Caco-2 (cell line): ENCODE measurements around the gene TAP2. TPM values are rescaled to one million over a fixed set of nuclear protein-coding genes. Genes with fewer than 3 reads are reported as not detected.

Experiments
- BruUV-seq: library from RNA; stranded (reverse); fragments of 400-500 nt; replicated peaks from 2 replicates; lab custom pipeline; 2021; lab: Mats Ljungman, UMichigan
- CTCF ChIA-PET: fragments of 300-600 bp; sonication (Branson Sonifier 250); formaldehyde crosslinking; loops from one replicate; lab custom pipeline; 2022; ENCODE audit warnings: antibody characterized with exemption; lab: Charles Lee
- POLR2A ChIA-PET: fragments of 300-600 bp; sonication (Branson Sonifier 250); formaldehyde crosslinking; loops from one replicate; lab custom pipeline; 2022; ENCODE audit warnings: antibody characterized with exemption; lab: Charles Lee
- DNase-seq, 2 experiments: peaks; one replicate each; pipeline versions ENCODE4 v3.0.0 to v3.0.0-alpha.2; 2020 to 2022
- H3K27me3 ChIP-seq: replicated peaks from 2 replicates; pipeline ENCODE4 v1.6.0; 2011; ENCODE audit warnings: low read length; ENCODE audit not compliant: control insufficient read depth, insufficient read depth
- H3K36me3 ChIP-seq: 2 replicates; pipeline ENCODE4 v1.5.1; 2011; ENCODE audit warnings: low read length; ENCODE audit not compliant: control insufficient read depth, insufficient read depth
- H3K4me1 ChIP-seq: fragments of 250-450 bp; sonication (Bioruptor Pico); 2 replicates; pipeline ENCODE4 v1.5.1; 2020; ENCODE audit warnings: mild to moderate bottlenecking
- H3K4me3 ChIP-seq: 2 replicates; pipeline ENCODE4 v1.5.1; 2011; ENCODE audit warnings: low read depth, mild to moderate bottlenecking, control low read depth, low read length
- H3K9me3 ChIP-seq: fragments of 250-450 bp; sonication (Bioruptor Pico); 2 replicates; pipeline ENCODE4 v1.5.1; 2020; ENCODE audit warnings: mild to moderate bottlenecking, moderate library complexity
- H3K27ac Mint-ChIP-seq: one replicate; pipeline ENCODE4 v1.8.0; 2022; ENCODE audit warnings: mixed read lengths; ENCODE audit not compliant: unreplicated experiment
- H3K27me3 Mint-ChIP-seq: one replicate; pipeline ENCODE4 v1.8.0; 2022; ENCODE audit warnings: mixed read lengths; ENCODE audit not compliant: insufficient read depth, unreplicated experiment
- H3K36me3 Mint-ChIP-seq: one replicate; pipeline ENCODE4 v1.8.0; 2022; ENCODE audit warnings: mild to moderate bottlenecking, mixed read lengths; ENCODE audit not compliant: insufficient read depth, unreplicated experiment
- H3K4me1 Mint-ChIP-seq: one replicate; pipeline ENCODE4 v1.8.0; 2022; ENCODE audit warnings: low read depth, mixed read lengths; ENCODE audit not compliant: unreplicated experiment
- H3K4me3 Mint-ChIP-seq: one replicate; pipeline ENCODE4 v1.8.0; 2022; ENCODE audit warnings: mild to moderate bottlenecking, moderate library complexity, mixed read lengths; ENCODE audit not compliant: unreplicated experiment
- H3K9me3 Mint-ChIP-seq: one replicate; pipeline ENCODE4 v1.8.0; 2022; ENCODE audit warnings: mixed read lengths; ENCODE audit not compliant: unreplicated experiment
- intact Hi-C: fragments of 100-400 bp; cut with micrococcal nuclease; formaldehyde crosslinking; loops from one replicate; pipeline ENCODE4 v1.10.0; 2022; ENCODE audit not compliant: unreplicated experiment
- total RNA-seq: library from RNA; stranded (reverse); gene quantifications from 2 replicates; pipeline ENCODE4 v1.2.3, GENCODE V29; 2022
- TF ChIP-seq, protein P1 (sequence below), 2 experiments: fragments of 200-600 bp in 1 of 2; IDR thresholded peaks; 1 replicate in 1 of 2; 2 replicates in 1 of 2; pipeline versions ENCODE4 v1.5.1 to v1.8.0; 2011 to 2022; ENCODE audit warnings: antibody characterized with exemption in 1 of 2, control low read depth in 1 of 2, inconsistent platforms in 1 of 2, low read depth in 1 of 2, low read length in 1 of 2, mild to moderate bottlenecking in 1 of 2, moderate library complexity in 1 of 2; ENCODE audit not compliant: insufficient read depth in 1 of 2, severe bottlenecking in 1 of 2, unreplicated experiment in 1 of 2

TAP2 gene
- total RNA-seq, 1 experiment from 2014 or later = 10.3 TPM

- H3K4me1 Mint-ChIP-seq = no peaks in the 10 kb centered on the region
- CTCF ChIA-PET = no interaction called here
- TF ChIP-seq, protein P1, sequence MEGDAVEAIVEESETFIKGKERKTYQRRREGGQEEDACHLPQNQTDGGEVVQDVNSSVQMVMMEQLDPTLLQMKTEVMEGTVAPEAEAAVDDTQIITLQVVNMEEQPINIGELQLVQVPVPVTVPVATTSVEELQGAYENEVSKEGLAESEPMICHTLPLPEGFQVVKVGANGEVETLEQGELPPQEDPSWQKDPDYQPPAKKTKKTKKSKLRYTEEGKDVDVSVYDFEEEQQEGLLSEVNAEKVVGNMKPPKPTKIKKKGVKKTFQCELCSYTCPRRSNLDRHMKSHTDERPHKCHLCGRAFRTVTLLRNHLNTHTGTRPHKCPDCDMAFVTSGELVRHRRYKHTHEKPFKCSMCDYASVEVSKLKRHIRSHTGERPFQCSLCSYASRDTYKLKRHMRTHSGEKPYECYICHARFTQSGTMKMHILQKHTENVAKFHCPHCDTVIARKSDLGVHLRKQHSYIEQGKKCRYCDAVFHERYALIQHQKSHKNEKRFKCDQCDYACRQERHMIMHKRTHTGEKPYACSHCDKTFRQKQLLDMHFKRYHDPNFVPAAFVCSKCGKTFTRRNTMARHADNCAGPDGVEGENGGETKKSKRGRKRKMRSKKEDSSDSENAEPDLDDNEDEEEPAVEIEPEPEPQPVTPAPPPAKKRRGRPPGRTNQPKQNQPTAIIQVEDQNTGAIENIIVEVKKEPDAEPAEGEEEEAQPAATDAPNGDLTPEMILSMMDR (IDR thresholded peaks at IDR 0.05; ENCODE audit: insufficient read depth in 1 of 2, low read depth in 1 of 2, low read length in 1 of 2, severe bottlenecking in 1 of 2, unreplicated experiment in 1 of 2) = no peak
- no peaks in the 10 kb centered on the region for H3K4me1 ChIP-seq
- no peak for DNase-seq
- no peak overlapping the region for H3K4me3 Mint-ChIP-seq
- no peaks in the 10 kb centered on the region for H3K36me3 ChIP-seq
- BruUV-seq = no TSS peak
- H3K9me3 Mint-ChIP-seq = no peaks in the 10 kb centered on the region
- H3K36me3 Mint-ChIP-seq = no peaks in the 10 kb centered on the region
- H3K9me3 ChIP-seq = 0 out of 2 replicates have a peak, but pooled peaks cover 3% of the 10 kb centered on the region
- no peak overlapping the region for H3K4me3 ChIP-seq
- intact Hi-C loops = no loop called here
- H3K27me3 ChIP-seq = no peaks in the 10 kb centered on the region
- no peak overlapping the region for H3K27ac Mint-ChIP-seq
- POLR2A ChIA-PET = no interaction called here
- peaks cover 24% of the 10 kb centered on the region for H3K27me3 Mint-ChIP-seq
Measured at GRCh38 chr6:32803416-32803815, 35.1 kb downstream of the TAP2 start.

- H3K4me1 Mint-ChIP-seq = no peaks in the 10 kb centered on the region
- H3K9me3 Mint-ChIP-seq = no peaks in the 10 kb centered on the region
- Histone ChIP-seq H3K9me3 (0 out of 2 replicates have a peak, but pooled peaks cover 3% of the 10 kb centered on the region), H3K4me3 (no peak overlapping the region), H3K36me3 (no peaks in the 10 kb centered on the region), H3K27me3 (no peaks in the 10 kb centered on the region), H3K4me1 (no peaks in the 10 kb centered on the region)
- ChIA-PET CTCF (interaction anchor here (1.0 kb wide), 1 partner anchor 69 kb away, joined by 3 read pairs; no protein-coding TSS in a partner anchor), POLR2A (no interaction called here)
- no peak overlapping the region for H3K27ac Mint-ChIP-seq
- BruUV-seq = no TSS peak
- TF ChIP-seq, protein P1 (IDR thresholded peaks at IDR 0.05; ENCODE audit: insufficient read depth in 1 of 2, low read depth in 1 of 2, low read length in 1 of 2, severe bottlenecking in 1 of 2, unreplicated experiment in 1 of 2) = no peak
- peaks cover 28% of the 10 kb centered on the region for H3K27me3 Mint-ChIP-seq
- H3K36me3 Mint-ChIP-seq = no peaks in the 10 kb centered on the region
- no peak overlapping the region for H3K4me3 Mint-ChIP-seq
- no peak for DNase-seq
- intact Hi-C loops = loop anchor here (10.0 kb wide), 1 partner anchor 555 kb away; no protein-coding TSS in a partner anchor
Measured at GRCh38 chr6:32799740-32800139, 38.8 kb downstream of the TAP2 start.

DNA sequence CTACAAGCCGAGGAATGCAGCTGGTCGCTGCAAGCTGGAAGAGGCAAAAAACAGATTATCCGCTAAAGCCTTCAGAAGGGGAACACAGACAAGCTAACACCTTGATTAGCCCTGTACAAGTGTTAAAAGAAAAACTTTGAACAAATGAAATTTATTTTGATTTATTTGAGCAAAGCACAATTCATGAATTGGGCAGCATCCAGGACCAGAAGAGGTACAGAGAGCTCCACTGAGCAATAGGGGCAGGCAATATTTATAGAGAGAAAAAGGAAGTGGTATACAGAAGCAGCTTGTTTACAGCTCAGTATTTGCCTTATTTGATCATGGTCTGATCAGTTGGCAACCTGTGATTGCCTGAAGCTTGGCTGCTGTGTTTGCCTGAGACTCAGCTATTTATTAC is 39.4 kb downstream of the TAP2 start:
- Mint-ChIP-seq H3K4me3 (no peak overlapping the region), H3K27ac (no peak overlapping the region), H3K4me1 (no peaks in the 10 kb centered on the region), H3K9me3 (no peaks in the 10 kb centered on the region), H3K36me3 (no peaks in the 10 kb centered on the region), H3K27me3 (peaks cover 25% of the 10 kb centered on the region)
- TF ChIP-seq, protein P1 (IDR thresholded peaks at IDR 0.05; ENCODE audit: insufficient read depth in 1 of 2, low read depth in 1 of 2, low read length in 1 of 2, severe bottlenecking in 1 of 2, unreplicated experiment in 1 of 2) = no peak
- Histone ChIP-seq H3K27me3 (no peaks in the 10 kb centered on the region), H3K36me3 (no peaks in the 10 kb centered on the region), H3K9me3 (0 out of 2 replicates have a peak, but pooled peaks cover 3% of the 10 kb centered on the region), H3K4me1 (no peaks in the 10 kb centered on the region), H3K4me3 (no peak overlapping the region)
- ChIA-PET POLR2A (no interaction called here), CTCF (interaction anchor here (1.0 kb wide), 1 partner anchor 69 kb away, joined by 3 read pairs; no protein-coding TSS in a partner anchor)
- intact Hi-C loops = loop anchor here (10.0 kb wide), 1 partner anchor 554 kb away; no protein-coding TSS in a partner anchor
- no peak for DNase-seq
- BruUV-seq = no TSS peak
